ENCODE results near the gene IP6K2.
"Not testable (repeated sequence)": the region's sequence is repeated elsewhere in the genome, so short reads cannot be mapped to it uniquely, and the experiment has no call there.

IP6K2 gene

DNA sequence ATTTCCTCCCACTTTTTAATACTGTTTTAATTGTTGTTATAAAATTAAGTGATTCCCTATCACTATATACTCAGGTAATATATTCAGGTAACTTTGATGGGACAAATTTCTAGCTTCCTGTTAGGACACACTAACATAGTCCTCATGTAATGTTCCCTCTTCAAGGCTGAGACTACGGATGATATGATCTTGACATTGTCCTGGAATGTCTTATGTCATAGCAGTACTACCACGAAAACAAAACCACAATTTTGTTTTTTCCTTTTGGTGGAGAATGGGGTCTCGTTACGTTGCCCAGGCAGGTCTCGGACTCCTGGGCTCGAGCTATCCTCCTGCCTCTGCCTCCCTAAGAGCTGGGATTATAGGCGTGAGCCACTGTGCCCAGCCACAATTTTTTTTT lies 26.8 kb upstream of the IP6K2 start:
- H3K27ac ChIP-seq (ENCODE audit: low read depth, low read length) = no peak overlapping the region
- H3K9ac ChIP-seq (ENCODE audit: low read depth, low read length) = no peak overlapping the region
- H3K36me3 ChIP-seq (ENCODE audit: control insufficient read depth, insufficient read depth, low read length) = no peaks in the 10 kb centered on the region
- H3K4me1 ChIP-seq (ENCODE audit: control insufficient read depth, insufficient read depth, low read length) = no peaks in the 10 kb centered on the region
- no peaks in the 10 kb centered on the region for H3K9me3 ChIP-seq (ENCODE audit: control insufficient read depth, insufficient read depth, low read length)
- no peak overlapping the region for H3K4me3 ChIP-seq (ENCODE audit: low read depth, low read length)
- H3K27me3 ChIP-seq (ENCODE audit: control insufficient read depth, insufficient read depth, low read length) = no peaks in the 10 kb centered on the region

DNA sequence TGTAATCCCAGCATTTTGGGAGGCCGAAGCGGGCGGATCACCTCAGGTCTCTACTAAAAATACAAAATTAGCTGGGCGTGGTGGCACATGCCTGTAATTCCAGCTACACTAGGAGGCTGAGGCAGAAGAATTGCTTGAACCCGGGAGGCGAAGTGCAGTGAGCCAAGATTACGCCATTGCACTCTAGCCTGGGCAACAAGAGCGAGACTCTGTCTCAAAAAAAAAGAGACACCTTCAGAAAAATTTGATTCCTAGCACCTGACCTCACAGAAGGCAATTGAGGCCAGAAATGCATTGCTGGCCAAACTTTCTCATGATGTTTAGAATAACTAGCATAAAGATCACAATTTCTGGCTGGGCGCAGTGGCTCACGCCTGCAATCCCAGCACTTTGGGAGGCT lies 24.2 kb upstream of the IP6K2 start:
- H3K9me3 ChIP-seq (ENCODE audit: control insufficient read depth, insufficient read depth, low read length); H3K4me1 ChIP-seq (ENCODE audit: control insufficient read depth, insufficient read depth, low read length); H3K27ac ChIP-seq (ENCODE audit: low read depth, low read length); H3K4me3 ChIP-seq (ENCODE audit: low read depth, low read length); H3K36me3 ChIP-seq (ENCODE audit: control insufficient read depth, insufficient read depth, low read length); H3K9ac ChIP-seq (ENCODE audit: low read depth, low read length); H3K27me3 ChIP-seq (ENCODE audit: control insufficient read depth, insufficient read depth, low read length): not testable (repeated sequence)

DNA sequence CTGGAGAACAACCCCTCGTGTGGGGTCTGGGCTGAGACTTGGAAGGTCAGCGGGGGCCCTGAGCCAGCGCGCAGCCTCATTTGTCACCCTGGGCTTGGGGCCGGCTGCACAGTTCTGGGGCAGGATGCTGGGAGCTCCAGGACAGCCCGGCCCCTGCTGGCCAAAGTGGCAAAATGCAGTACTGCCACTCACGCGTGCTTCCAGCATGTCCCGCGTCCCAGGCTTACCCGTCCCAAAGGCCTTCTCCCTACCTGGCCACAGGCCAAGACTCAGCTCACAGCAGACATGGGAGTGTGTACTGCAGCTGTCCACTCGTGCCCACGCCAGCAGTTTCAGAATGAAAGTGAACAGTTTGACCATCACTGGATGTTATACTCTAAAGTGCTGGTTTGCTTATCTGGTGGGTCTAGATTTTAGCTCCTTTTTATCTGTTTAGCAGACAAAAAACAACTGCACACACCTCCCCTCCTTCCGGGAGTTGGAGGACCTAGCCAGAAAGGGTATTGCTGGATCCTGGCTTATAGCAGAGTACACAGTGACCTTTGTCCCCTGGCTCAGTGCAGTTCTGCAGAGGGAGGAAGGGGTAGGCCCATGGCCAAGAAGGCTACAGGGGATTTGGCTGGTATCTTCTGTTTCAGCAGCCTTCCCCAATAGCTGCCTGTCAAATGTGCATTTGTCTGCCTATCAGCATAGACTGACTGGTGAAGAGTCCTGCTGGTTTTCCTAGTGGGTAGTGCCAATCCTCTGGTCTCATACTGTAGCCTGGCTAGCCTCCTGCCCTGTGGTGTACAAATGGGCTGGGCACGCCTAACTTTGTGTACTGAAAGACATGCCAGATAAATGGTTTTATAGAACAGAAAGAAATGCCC lies 23.2 kb upstream of the IP6K2 start:
- H3K4me1 ChIP-seq (ENCODE audit: control insufficient read depth, insufficient read depth, low read length) = no peaks in the 10 kb centered on the region
- no peak overlapping the region for H3K4me3 ChIP-seq (ENCODE audit: low read depth, low read length)
- no peaks in the 10 kb centered on the region for H3K36me3 ChIP-seq (ENCODE audit: control insufficient read depth, insufficient read depth, low read length)
- H3K27me3 ChIP-seq (ENCODE audit: control insufficient read depth, insufficient read depth, low read length) = no peaks in the 10 kb centered on the region
- no peaks in the 10 kb centered on the region for H3K9me3 ChIP-seq (ENCODE audit: control insufficient read depth, insufficient read depth, low read length)
- no peak overlapping the region for H3K9ac ChIP-seq (ENCODE audit: low read depth, low read length)
- no peak overlapping the region for H3K27ac ChIP-seq (ENCODE audit: low read depth, low read length)

DNA sequence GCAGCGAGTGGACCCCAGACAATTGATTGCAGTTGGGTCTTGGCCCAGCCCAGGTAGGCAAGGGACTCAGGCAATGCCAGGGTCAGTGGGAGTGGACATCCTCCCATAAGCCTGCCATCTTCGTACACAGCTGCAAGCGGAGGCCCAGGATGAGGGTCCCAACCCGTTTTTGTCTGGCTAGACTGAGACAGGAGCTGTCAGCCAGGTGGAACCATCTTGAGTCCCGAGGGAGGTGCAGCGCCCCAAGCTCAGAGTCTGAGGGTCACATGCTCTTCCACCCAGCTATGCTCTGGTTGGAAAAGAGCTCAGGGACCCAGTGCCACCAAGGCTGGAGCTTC lies 22.6 kb upstream of the IP6K2 start:
- Histone ChIP-seq H3K4me3 (ENCODE audit: low read depth, low read length) (no peak overlapping the region), H3K27me3 (ENCODE audit: control insufficient read depth, insufficient read depth, low read length) (no peaks in the 10 kb centered on the region), H3K36me3 (ENCODE audit: control insufficient read depth, insufficient read depth, low read length) (no peaks in the 10 kb centered on the region), H3K4me1 (ENCODE audit: control insufficient read depth, insufficient read depth, low read length) (no peaks in the 10 kb centered on the region), H3K9ac (ENCODE audit: low read depth, low read length) (no peak overlapping the region), H3K27ac (ENCODE audit: low read depth, low read length) (no peak overlapping the region), H3K9me3 (ENCODE audit: control insufficient read depth, insufficient read depth, low read length) (no peaks in the 10 kb centered on the region)

DNA sequence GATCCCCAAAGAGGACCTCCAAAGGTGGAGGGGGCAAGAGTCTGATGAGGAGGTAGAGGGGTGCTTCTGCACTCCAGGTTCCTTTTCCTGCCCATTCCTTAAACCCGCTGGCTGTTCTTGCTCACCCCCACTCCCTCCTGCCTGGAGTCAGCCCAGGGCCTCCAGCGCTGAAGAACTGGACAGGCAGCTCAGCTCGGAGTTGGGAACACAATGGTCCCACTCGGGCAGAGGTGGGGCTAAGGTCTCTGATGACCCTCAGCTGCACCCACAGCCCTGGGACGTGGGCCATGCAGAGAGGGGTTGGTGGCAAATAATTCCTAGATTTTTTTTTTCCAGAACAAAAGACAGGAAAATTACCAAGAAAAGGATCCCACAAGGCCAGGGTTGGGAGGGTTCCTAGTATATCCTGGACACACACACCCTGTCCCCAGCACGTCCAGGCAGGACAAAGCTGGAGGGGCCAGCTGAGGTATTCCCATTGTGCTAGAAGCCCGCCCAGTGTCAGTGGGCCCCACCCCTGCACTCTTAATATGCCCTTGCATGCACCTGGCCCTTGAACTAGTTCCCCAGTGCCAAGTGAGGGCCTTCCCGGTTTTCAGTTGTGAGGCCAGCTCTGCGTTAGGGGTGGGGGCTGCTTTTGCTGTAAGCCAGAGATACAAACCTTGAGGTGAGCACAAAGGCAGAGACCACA lies 22.1 kb upstream of the IP6K2 start:
- no peak overlapping the region for H3K4me3 ChIP-seq (ENCODE audit: low read depth, low read length)
- no peaks in the 10 kb centered on the region for H3K36me3 ChIP-seq (ENCODE audit: control insufficient read depth, insufficient read depth, low read length)
- no peaks in the 10 kb centered on the region for H3K27me3 ChIP-seq (ENCODE audit: control insufficient read depth, insufficient read depth, low read length)
- H3K4me1 ChIP-seq (ENCODE audit: control insufficient read depth, insufficient read depth, low read length) = no peaks in the 10 kb centered on the region
- H3K9me3 ChIP-seq (ENCODE audit: control insufficient read depth, insufficient read depth, low read length) = no peaks in the 10 kb centered on the region
- H3K27ac ChIP-seq (ENCODE audit: low read depth, low read length) = no peak overlapping the region
- H3K9ac ChIP-seq (ENCODE audit: low read depth, low read length) = no peak overlapping the region

DNA sequence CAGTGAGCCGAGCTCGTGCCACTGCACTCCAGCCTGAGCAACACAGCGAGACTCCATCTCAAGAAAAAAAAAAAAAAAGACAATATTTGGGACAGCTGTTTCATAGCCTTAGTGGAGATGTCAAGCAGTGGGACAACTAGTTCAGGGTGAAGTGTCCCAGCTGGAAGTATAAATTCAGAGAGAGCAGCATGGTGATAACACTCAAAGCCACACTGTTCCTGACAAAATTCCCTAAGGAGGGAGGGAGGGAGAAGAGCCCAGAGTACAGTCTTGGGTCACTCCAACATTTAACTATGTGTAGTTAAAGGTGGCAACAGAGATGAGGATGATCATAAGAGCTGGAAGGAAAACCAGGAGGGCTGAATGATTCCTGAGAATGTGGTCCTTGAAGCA lies 21.1 kb upstream of the IP6K2 start:
- Histone ChIP-seq H3K36me3 (ENCODE audit: control insufficient read depth, insufficient read depth, low read length) (no peaks in the 10 kb centered on the region), H3K9me3 (ENCODE audit: control insufficient read depth, insufficient read depth, low read length) (0 out of 2 replicates have a peak, but pooled peaks cover under 1% of the 10 kb centered on the region), H3K27me3 (ENCODE audit: control insufficient read depth, insufficient read depth, low read length) (no peaks in the 10 kb centered on the region), H3K9ac (ENCODE audit: low read depth, low read length) (no peak overlapping the region), H3K4me1 (ENCODE audit: control insufficient read depth, insufficient read depth, low read length) (no peaks in the 10 kb centered on the region), H3K27ac (ENCODE audit: low read depth, low read length) (no peak overlapping the region), H3K4me3 (ENCODE audit: low read depth, low read length) (no peak overlapping the region)

DNA sequence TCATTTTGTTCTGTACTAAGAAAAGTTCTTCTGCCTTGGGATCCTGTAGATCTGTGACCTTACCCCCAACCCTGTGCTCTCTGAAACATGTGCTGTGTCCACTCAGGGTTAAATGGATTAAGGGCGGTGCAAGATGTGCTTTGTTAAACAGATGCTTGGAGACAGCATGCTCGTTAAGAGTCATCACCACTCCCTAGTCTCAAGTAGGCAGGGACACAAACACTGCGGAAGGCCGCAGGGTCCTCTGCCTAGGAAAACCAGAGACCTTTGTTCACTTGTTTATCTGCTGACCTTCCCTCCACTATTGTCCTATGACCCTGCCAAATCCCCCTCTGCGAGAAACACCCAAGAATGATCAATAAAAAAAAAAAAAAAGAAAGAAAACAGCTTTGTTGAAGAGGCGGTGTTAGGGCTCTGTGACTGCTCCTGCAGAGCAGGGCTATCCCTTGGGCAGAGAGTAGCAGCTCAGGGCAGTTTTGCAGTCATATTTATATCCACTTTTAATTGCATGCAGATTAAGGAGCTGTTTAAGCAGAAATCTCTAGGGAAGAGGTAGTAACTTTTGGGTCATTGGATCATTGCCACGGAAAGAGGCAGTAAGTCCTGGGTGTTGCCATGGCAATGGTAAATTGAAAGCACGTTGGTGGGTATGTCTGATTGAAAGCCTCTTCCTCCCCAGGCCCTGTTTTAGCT lies 18.2 kb upstream of the IP6K2 start:
- not testable (repeated sequence) for H3K27me3 ChIP-seq (ENCODE audit: control insufficient read depth, insufficient read depth, low read length); H3K27ac ChIP-seq (ENCODE audit: low read depth, low read length); H3K36me3 ChIP-seq (ENCODE audit: control insufficient read depth, insufficient read depth, low read length); H3K4me3 ChIP-seq (ENCODE audit: low read depth, low read length); H3K4me1 ChIP-seq (ENCODE audit: control insufficient read depth, insufficient read depth, low read length); H3K9me3 ChIP-seq (ENCODE audit: control insufficient read depth, insufficient read depth, low read length); H3K9ac ChIP-seq (ENCODE audit: low read depth, low read length)

DNA sequence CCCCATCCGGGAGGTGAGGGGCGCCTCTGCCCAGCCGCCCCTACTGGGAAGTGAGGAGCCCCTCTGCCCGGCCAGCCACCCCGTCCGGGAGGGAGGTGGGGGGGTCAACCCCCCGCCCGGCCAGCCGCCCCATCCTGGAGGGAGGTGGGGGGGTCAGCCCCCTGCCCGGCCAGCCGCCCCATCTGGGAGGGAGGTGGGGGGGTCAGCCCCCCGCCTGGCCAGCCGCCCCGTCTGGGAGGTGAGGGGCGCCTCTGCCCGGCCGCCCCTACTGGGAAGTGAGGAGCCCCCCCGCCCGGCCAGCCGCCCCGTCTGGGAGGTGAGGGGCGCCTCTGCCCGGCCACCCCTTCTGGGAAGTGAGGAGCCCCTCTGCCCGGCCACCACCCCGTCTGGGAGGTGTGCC lies 17.5 kb upstream of the IP6K2 start:
- H3K4me1 ChIP-seq (ENCODE audit: control insufficient read depth, insufficient read depth, low read length); H3K9ac ChIP-seq (ENCODE audit: low read depth, low read length); H3K9me3 ChIP-seq (ENCODE audit: control insufficient read depth, insufficient read depth, low read length); H3K27me3 ChIP-seq (ENCODE audit: control insufficient read depth, insufficient read depth, low read length); H3K36me3 ChIP-seq (ENCODE audit: control insufficient read depth, insufficient read depth, low read length); H3K27ac ChIP-seq (ENCODE audit: low read depth, low read length); H3K4me3 ChIP-seq (ENCODE audit: low read depth, low read length): not testable (repeated sequence)

DNA sequence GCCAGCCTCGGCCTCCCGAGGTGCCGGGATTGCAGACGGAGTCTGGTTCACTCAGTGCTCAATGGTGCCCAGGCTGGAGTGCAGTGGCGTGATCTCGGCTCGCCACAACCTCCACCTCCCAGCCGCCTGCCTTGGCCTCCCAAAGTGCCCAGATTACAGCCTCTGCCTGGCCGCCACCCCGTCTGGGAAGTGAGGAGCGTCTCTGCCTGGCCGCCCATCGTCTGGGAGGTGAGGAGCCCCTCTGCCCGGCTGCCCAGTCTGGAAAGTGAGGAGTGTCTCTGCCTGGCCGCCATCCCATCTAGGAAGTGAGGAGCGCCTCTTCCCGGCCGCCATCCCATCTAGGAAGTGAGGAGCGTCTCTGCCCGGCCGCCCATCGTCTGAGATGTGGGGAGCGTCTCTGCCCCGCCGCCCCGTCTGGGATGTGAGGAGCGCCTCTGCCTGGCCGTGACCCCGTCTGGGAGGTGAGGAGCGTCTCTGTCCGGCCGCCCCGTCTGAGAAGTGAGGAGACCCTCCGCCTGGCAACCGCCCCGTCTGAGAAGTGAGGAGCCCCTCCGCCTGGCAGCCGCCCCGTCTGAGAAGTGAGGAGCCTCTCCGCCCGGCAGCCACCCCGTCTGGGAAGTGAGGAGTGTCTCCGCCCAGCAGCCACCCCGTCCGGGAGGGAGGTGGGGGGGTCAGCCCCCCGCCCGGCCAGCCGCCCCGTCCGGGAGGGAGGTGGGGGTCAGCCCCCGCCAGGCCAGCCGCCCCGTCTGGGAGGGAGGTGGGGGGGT lies 16.9 kb upstream of the IP6K2 start:
- not testable (repeated sequence) for H3K9ac ChIP-seq (ENCODE audit: low read depth, low read length); H3K27me3 ChIP-seq (ENCODE audit: control insufficient read depth, insufficient read depth, low read length); H3K4me1 ChIP-seq (ENCODE audit: control insufficient read depth, insufficient read depth, low read length); H3K27ac ChIP-seq (ENCODE audit: low read depth, low read length); H3K36me3 ChIP-seq (ENCODE audit: control insufficient read depth, insufficient read depth, low read length); H3K4me3 ChIP-seq (ENCODE audit: low read depth, low read length); H3K9me3 ChIP-seq (ENCODE audit: control insufficient read depth, insufficient read depth, low read length)

DNA sequence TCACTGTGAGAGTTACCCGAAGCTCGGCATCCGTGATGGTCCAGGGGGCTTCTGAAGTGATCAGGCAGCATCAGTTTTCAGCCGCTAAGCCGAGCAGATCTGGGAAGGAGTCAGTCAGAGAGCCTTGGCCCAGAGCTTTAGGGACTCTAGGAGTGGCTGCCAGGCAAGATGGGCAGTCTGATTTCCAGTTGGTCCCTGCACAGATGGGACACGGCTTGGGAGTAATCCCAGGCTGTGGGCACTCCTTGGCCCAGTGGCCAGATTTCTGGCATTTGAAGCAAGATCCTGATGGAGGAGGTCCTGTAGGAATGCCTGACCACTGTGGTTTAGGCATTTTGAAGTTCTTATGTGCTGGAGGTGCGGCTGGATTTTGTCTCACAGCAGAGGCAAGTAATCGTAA lies 10.5 kb upstream of the IP6K2 start:
- Histone ChIP-seq H3K4me3 (ENCODE audit: low read depth, low read length) (no peak overlapping the region), H3K27ac (ENCODE audit: low read depth, low read length) (no peak overlapping the region), H3K9ac (ENCODE audit: low read depth, low read length) (no peak overlapping the region), H3K4me1 (ENCODE audit: control insufficient read depth, insufficient read depth, low read length) (no peaks in the 10 kb centered on the region), H3K27me3 (ENCODE audit: control insufficient read depth, insufficient read depth, low read length) (no peaks in the 10 kb centered on the region), H3K36me3 (ENCODE audit: control insufficient read depth, insufficient read depth, low read length) (no peaks in the 10 kb centered on the region), H3K9me3 (ENCODE audit: control insufficient read depth, insufficient read depth, low read length) (no peaks in the 10 kb centered on the region)

Data from HUES48 (cell line).